Islet of Langerhans (tissue), 1 donor: ENCODE data around the gene RBKS.

Experiments used
- FAIRE-seq: peaks from one replicate; lab custom pipeline; 2011; peaks lifted over from hg19 to GRCh38; lab: Jason Lieb, UNC

The RBKS gene

DNA sequence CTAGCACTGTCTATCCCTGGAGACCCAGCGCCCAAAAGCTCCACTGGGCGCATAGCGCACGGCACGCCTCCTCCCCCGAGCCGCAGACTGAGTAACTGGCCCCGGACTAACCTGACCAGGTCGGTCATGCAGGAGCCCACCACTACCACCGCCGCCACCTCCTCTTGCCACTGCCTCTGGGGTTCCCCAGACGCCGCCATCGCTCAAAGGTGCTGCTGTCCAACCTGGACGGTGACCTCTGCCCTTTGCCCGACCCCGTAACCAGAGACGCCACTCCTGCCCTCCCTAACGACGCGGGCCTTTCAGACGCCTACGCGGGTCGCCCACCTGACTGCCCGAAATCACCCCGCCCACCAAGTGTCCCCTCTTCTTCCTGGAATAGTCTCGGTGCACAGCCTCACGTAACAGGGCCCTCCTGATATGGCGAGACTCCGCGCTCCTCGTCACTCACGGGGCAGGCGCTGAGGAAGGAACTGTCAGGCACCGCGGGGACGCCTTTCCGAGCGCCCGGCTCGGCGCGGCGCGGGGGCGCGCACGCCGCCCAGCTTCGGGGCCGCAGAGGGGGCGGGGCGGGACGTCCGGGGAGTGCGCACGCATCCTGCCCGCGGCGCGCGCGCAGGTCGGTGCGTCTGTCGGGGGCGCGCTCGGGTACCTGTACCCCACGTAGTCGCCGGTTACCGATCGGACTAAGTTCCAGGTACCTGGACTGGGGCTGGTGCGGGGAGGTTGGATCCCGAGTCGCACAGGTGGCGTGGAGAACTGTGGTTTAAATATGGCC is at the start of gene RBKS, which contains the start of gene BABAM2:
TSS of gene RBKS (minus strand) at position 242 of the 778 bp plus-strand sequence. CDS start at position 200, 42 bp downstream.
TSS of gene BABAM2 (plus strand) at position 584 of the 778 bp plus-strand sequence. CDS start 3,828 bp downstream, outside the sequence.
- no peak for FAIRE-seq

DNA sequence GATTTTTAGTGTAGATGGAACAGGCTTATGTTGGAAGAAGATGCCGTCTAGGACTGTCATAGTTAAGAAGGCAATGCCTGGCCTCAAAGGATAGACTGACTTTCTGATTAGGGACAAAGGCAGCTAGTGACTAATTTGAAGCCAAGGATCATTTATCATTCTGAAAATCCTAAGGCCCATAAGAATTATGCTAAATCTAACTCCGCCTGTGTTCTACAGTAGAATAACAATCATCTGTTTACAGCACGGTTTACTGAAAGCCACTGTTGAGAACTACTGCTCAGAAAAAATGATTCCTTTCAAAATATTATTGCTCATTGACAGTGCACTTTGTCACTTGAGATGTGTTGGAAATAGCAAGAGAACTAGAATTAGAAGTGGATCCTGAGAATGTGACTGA is 44.8 kb upstream of the RBKS start:
- no peak for FAIRE-seq

DNA sequence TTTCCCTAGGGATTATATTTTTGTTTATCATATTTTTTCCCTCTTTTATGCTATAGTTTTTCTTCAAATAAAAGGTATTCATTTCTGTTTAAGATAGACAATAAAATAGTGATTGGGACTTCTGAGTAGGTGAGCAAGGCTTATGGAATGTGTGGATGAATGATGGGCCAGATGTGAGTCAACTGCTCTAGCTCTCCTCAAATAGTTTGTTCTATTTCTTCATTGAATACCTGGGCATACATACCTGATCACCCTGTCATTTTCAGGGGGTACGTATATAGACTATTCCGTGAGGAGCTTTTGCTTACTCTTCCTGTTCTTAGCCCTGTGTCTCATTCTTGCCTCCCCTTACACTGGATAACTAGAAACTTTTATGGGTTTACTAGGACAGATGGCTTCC is 42.2 kb upstream of the RBKS start:
- peak; percentile 36 for FAIRE-seq

DNA sequence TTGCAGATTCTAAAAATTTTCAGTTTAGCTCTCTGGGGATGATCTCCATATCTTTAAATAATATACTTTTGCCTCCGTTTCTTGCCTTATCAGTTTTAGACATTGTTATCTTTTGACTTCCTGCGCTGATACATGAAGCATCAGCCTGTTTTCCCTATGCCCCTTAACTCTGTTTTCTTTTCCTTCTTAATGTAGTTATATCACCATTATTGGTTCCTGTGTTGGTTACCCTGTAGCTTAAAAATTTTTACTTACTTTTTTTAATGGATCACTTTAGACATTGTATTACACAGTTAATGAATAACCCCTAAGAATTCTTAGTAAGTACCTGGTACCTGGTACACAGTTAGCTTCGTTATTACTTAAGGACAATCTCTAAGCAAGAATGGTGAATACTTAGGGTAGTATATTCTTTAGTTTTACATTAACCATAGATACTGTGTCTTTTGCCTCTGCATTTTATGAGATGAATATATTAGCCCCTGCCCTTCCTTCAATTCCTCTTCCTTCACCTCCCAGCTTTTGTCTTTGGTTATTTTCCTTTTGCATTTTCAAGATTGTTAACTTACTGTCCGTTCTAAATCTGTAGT is 41.3 kb upstream of the RBKS start:
- FAIRE-seq = no peak

DNA sequence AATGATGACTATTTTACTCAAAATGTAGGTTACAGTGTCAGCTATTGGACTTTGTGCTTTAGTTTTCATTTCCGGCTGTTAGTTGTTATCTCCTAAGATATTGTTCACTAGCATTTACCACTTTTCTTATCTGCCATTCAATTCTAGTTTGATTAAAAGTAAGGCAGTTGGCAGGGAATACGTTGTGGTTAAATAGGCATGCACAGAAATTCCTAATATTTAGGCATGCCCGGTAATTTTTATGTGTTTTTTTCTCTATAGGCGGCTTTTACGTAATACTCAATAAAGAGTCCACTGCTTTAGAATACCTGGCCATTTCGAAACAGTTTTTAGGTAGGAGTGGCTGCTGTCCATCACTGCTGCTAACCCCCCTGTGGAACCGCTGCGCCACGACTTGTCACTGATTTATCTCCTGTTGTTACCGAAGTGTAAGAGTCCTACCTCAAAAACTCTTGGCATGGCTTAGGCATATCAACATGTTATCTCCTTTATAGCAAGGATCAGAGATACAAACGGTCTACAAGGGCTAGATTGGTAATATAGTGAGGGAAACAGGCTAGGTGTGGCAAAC is 39.8 kb upstream of the RBKS start:
- FAIRE-seq = no peak

DNA sequence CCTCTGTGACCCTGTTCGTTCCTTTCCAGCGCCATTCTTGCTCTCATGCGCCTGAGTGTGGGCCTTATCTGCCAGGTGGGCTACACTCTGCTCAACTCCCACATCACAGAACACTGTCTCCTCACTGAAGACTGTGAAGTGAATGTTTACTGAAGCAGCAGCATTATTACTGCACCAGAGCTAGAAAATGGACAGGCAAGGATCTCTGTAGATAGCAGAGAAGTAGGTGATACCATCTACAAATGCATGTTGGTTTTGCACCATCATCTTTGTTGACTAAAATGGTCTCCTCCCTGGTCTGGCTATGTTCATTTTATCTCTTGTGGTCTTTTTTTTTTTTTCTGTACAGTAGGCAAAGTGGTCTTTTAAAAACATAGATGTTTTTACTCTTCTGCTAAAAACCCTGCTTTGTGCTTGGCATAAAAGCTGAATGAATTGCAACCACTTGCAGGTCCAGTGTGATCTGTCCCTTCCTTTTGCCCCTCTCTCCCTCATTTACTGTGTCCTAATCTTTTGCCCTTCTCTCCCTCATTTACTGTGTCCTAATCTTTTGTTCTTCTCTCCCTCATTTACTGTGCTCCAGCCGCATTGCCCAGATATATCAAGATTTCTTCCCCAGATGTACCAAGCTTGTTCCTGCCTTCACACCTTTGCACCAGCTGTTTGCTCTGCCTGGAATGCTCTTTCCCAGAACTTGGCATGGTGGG is 35.7 kb upstream of the RBKS start:
- FAIRE-seq = no peak

DNA sequence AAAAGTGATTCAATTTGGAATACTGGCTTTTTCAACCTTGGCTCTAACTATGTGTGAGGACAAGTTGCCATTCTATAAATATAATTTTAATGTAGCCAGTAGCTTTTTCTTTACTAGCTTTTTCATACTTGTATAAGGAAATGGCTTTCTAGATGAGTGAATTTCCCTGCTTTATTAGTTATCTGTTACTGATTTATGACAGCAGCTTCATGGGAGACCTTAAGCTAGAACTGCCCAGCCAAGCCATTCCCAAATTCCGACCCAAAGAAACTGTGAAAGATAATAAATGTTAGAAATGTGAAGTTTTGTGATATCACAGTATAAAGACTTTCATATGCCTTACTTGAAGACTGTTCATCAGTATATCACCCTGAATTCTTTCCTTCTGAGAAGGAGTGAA is 32.7 kb upstream of the RBKS start:
- no peak for FAIRE-seq

DNA sequence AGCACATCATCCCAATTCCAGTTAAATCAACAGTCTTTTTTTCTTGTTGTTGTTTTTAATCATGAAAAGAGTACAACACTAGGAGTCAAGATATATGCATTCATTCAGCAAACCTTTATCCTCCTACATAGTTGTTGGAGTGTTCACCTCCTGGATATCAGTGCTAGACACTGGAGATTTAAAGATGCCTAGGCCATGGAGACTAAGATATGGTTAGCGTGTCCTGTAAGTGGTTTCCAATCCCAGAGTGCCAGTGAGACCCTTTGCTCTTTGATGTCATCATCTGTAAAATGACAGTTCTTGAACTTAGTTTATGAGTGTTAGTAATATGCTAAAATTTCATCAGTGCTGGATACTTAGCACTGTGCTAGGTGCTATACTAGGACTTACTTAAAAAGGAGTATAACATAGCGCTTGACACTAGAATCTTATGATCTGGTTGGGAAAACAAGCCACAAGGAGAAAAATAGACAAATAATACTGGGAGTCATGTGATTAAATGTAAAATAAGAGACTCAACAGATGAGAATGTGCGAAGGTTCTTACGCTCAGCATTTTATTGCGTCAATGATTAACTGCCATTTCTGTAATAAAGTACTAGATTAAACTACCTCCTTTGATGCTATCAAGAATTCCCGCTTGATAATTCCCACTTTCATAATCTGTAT is 31.8 kb upstream of the RBKS start:
- FAIRE-seq = no peak

DNA sequence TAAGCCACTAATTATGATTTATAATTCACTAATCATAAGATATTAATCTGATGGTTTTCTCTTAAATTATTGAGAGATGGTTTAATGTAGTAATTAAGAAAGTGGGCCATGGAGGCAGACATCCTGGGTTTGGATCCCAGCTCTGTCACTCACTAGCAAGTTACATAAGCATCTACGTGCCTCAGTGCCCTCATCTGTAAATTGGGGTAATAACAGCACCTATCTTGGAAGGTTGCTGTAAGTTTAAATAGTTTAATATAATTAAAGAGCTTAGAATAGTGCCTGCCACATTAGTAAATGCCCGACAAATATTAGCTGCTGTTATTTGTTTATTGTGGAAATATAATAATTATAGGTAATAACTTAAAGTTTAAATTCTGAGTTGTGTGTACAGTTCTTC is 31.2 kb upstream of the RBKS start:
- no peak for FAIRE-seq

DNA sequence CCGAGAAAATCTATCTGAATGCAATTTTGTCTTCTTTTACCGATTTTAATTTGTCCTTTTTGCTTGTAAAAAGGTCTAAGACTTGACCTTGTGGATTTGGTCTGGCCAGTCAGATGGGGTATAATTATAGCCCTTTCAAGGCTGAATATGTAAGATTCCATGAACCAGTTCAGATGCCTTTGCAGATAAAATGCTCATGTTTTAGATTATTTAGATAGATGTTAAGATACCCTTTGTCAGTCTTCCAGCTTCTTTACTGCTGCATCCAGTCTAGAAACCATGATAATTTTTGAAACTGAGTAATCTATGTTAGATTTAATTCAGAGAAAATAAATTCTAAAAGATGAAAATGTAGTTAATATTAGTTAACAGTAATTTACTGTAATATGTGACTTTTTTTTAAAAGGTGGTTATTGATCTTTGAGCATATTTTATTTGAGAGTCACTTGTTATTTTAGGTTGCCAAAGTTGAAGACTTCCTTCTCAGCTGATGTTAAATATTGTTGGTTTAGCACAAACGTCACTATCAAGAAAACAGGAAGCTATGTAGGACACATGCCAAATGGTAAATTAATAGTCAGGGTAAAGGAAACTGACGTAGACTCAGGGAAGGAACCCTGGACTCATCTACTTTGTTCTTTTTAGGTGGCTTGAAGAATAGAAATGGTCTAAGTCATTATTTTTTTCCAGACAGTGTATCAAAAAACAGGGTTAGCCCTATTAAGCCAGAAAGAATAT is 30.1 kb upstream of the RBKS start:
- peak; percentile 98 for FAIRE-seq

DNA sequence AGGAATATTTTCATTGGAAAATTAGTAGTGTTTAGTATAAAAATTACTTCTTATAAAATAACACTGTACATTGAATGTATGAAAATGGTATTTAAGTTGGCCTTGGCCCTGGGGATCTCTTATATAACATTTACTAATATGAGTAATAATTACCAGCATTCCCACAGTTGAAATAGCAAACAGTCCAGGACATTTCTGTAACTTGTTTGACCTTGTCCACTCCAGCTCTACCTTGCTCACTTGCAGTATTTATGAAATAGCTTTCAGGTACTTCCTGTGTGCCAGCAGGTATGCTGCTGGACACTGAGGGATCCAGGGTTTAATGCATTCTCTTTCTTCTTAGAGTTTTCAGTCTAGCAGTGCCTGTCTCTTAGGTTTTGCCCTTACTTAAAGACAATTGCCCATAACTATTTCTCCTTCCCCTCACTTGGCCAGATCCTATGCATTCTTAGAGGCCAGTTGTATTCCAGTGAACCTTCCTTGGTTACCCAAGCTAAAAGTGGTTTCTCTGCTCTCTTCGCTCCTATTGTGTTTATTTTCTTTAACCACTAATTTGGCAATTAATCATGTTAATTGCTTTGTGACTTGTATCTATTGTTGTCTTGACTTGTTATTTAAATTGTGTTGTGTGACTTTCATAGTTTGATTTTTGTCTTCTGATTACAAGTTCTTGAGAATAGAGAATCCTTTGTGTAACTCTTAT is 26.3 kb upstream of the RBKS start:
- FAIRE-seq = no peak

DNA sequence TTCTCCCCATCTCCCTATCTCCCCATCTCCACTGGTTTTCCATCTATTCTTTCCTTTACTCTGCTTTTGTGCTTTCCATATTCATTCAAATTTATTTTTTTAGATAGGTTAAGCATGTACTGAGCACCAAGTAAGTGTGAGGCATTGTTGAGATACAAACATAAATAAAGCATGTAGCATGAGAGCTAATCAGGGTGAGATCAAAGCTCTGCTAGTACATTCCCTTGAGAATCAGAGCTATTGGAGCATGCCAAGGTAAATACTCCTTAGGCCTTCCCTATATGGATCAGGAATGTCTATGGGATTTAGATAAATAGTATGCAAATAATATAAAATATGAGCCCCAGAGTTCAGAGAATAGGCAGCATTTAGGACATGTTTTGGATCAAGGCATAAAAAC is 25.7 kb upstream of the RBKS start:
- FAIRE-seq = peak; percentile 60

DNA sequence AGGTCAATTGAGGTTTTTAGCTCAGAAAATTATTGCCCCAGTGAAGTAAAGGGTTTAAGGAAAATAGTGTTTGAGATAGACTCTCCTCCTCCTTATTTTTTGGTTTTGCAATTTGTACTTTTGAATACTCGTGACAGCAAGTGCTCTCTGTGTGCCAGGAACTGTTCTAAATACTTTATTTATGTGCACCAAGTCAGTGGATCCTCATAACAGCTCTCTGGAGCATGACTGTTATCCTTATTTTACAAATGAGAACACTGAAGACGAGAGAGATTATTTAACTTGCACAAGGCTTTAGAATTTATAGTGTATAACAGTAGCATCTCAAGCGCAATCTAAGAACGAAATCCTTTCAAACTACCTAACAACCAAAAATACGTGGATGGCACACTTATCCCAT is 25.0 kb upstream of the RBKS start:
- no peak for FAIRE-seq

DNA sequence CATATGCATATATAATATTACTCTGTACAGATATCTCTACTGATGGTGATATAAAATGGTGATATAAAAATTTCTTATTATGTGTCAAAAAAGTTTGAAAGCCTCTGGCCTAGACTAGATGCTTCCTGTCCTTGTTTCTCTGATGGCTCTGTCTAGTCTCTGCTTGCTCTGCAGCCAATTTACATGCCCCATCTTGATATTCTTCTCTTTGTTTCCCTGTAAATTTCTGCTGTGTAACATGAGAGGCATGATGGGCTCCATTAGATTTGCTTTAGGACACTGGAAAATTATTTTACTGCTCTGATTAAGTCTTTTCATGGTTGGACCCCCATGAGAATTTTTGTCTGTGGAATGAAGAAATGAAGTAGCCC is 24.6 kb upstream of the RBKS start:
- no peak for FAIRE-seq

DNA sequence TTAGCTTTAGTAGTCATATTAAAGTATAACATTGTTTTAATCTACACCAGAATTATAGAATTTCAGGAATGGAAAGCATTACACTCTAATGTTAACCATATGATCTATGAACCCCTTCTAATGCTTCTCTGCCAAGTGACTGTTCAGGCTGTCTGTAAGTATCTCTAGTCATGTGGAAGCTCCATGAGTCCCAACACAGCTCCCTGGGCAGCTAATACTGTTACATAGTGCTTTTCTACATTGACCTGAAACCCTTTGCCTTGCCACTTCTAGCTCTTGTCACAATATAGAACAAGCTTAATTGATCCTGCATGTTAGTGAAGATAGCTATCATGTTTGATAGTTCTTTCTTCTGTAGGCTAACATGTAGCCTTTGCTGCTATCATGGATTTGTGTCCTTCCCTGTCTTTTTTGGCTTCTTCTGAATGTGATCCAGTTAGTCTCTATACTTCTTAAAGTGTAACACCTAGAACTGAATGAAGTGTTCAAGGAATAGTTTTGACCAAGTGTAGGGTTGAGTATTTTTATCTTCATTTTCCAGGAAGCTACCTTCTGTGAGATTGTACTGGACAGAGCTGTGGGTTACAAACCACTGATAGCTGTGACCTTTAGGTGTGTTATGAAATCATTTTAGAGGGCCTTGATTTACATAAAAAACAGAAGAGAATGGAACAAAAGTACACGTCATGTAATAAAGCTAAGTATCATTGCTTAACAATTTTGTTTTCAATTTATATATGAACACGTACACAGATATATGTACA is 24.0 kb upstream of the RBKS start:
- no peak for FAIRE-seq

DNA sequence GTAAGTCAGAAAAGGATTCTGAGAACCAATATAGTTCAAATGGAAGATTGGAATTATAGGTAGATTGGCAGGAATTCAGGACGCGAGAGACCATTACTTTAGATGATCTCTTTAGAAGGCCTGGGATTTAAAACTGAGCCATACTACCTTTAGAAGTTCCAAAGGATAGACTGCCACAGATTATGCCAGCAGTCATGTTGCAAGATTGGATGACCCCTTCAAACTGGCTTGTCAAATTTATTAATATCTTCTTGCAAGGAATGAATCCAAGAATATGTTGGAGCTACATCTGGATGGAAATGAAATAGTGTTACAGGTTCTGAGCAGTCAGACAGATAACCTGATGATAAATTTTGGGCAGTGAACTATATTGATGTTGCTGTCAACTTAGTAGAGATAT is 22.3 kb upstream of the RBKS start:
- FAIRE-seq = no peak

DNA sequence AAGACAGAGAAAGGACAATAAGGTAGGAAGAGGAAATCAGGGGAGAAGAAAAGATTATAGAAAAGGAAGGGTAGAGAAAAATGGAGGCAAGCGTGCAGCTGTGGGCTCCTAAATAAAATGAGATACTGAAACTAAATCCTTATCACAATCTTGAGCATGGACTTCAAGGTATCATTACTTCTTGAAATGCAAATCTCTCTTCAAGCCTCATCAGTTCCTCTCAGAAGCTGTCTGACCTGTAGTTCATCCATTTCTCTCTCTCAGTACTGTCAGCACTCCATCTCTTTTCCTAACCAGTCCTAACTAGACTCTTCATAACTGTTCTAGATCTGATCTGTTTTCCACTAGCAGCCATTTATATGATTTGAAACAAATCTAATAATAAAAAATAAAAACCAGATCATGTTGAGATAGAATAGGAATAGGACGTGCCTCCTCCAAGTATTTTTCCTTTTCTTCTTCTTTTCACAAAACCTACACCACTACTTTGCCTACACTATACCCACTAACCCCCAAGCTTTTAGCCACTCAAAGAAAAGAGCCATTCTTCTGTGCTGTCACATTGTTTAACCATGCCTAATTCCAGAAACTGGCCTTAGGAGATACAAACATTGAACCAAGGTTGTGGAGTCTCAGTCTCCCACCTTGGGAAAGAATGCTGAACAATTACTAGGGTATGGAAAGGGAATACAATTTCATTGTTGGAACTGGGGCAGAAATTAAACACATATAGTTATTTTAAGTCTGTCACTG is 21.4 kb upstream of the RBKS start:
- no peak for FAIRE-seq

DNA sequence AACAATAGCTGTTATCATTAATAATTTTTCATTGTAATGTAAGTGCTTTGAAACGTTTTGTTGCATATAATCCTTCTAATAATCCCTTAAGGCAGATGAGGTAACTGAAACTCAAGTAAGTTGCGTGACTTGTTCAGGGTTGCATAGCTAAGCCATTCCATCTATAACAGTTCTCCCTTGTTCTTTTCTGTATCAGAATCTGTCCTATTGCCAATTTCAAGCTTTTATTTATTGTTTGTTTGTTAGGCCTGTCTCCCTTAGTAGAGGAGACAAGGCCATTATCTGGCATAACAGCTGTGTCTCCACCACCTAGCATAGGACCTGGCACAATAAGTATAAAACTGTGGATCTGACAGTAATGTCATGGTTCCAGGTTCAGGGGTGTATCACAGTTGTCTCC is 19.7 kb upstream of the RBKS start:
- no peak for FAIRE-seq

DNA sequence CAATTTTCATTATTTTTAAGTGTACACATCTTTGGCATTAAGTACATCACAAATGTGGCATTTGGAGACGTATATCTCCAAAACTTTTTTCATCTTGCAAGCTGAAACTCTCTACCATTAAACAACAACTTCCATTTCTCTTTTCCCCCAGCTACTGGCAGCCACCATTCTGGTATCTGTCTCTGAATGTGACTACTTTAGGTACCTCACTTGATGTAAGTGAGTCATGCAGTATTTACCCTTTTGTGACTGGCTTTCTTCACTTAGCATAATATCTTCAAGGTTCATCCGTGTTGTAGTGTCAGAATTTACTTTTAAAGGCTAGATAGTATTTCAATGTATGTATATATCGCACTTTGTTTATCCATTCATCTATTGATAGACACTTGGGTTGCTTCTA is 17.4 kb upstream of the RBKS start:
- peak; percentile 9 for FAIRE-seq

DNA sequence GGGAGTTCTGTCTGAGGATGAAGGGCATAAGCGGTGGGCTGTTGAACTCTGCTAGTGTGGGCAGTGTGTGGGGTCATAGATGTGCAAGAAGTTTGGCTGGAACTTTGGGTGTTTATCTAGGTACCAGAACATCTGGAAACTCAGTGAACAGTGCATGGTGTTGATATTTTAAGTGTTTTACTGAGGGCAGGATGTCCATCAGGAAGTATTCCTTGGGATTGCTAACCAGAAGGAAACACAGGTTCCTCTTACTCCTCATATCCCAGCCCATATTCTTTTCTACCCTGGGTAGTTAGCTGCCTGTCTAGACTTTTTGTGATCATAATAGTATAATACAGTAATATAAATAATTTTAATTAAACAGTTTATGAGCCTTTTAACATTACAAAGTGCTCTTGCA is 15.9 kb upstream of the RBKS start:
- FAIRE-seq = no peak
